ENCODE measurements around the gene FAM177A1.

Gene FAM177A1

DNA sequence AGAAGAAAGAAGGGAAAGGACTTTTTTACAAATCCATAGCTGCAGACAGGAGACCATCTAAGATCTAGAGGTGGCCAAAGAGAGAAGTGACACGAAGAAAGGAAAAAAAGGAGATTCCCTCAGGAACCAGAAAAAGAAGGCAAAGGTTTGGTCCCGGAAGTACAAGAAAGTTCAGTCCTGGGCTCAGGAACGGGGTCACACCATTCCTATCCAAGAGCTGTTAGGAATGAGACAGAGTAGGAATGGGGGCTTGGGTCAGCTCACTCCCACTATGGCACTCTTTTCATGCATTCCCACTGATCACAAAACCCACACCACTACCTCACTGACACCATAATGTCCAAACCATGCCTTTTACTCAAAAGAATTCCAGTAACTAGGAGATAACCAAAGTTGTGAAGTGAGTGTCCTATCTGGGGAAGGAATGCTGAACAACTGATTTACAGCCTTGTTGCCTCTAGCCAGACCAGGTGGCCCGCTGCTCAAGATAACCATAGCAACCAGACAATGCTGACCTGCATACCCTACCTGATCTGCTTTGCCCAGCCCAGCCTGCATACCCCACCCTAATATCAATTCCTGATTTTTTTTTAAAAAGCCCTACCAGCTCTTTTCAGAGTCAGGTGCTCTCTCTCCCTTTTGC, 67.4 kb downstream of the FAM177A1 start:
- H3K4me3 ChIP-seq (replicated peaks; ENCODE audit: low read depth, low read length): no peak overlapping the region
- no peak for DNase-seq (ENCODE audit: extremely low read depth, low read depth)
- no peak for TF ChIP-seq CTCF (IDR thresholded peaks at IDR 0.05; ENCODE audit: low read depth, low read length, missing control alignments)

GRCh38 chr14:35114036-35114435, 68.0 kb downstream of the FAM177A1 start:
- no peak for DNase-seq (ENCODE audit: extremely low read depth, low read depth)
- no peak overlapping the region for H3K4me3 ChIP-seq (replicated peaks; ENCODE audit: low read depth, low read length)
- TF ChIP-seq CTCF (IDR thresholded peaks at IDR 0.05; ENCODE audit: low read depth, low read length, missing control alignments): no peak

- H3K4me3 ChIP-seq (replicated peaks; ENCODE audit: low read depth, low read length): no peak overlapping the region
- no peak for DNase-seq (ENCODE audit: extremely low read depth, low read depth)
- no peak for TF ChIP-seq CTCF (IDR thresholded peaks at IDR 0.05; ENCODE audit: low read depth, low read length, missing control alignments)
Observed at GRCh38 chr14:35116242-35116641, 70.2 kb downstream of the FAM177A1 start.

DNA sequence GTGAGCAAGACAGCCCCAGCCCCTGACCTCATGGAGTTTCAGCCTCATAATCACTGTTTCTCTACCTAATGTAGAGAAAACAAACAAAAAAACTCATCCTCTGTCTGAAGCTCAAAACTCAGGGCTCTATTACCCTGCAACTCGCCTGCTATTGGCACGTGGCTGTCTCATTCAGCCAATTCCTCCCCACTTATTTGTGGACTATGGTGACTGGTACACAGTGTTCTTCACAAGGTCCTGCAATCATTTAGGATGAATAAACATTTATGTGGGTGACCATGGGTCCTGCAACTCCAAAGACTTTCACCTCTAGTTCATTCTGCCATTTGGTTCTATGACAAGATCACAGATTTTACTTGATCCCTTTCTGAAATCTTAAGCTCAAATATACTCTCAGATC, 71.0 kb downstream of the FAM177A1 start:
- DNase-seq (ENCODE audit: extremely low read depth, low read depth): no peak
- H3K4me3 ChIP-seq (replicated peaks; ENCODE audit: low read depth, low read length): no peak overlapping the region
- no peak for TF ChIP-seq CTCF (IDR thresholded peaks at IDR 0.05; ENCODE audit: low read depth, low read length, missing control alignments)

GRCh38 chr14:35121026-35121886, 75.2 kb downstream of the FAM177A1 start:
- TF ChIP-seq CTCF (IDR thresholded peaks at IDR 0.05; ENCODE audit: low read depth, low read length, missing control alignments): no peak
- DNase-seq (ENCODE audit: extremely low read depth, low read depth): no peak
- H3K4me3 ChIP-seq (replicated peaks; ENCODE audit: low read depth, low read length): peak overlapping the region; percentile 90

- peak; percentile 87 for DNase-seq (ENCODE audit: extremely low read depth, low read depth)
- H3K4me3 ChIP-seq (replicated peaks; ENCODE audit: low read depth, low read length): peak within 1 kb of the TSS; percentile 90
- TF ChIP-seq CTCF (IDR thresholded peaks at IDR 0.05; ENCODE audit: low read depth, low read length, missing control alignments): no peak
Observed at GRCh38 chr14:35121887-35122695, 76.0 kb downstream of the FAM177A1 start, which contains the start of the genes PPP2R3C and PRORP. Gene PPP2R3C (minus strand): TSS chr14:35121990. CDS start chr14:35121959, 31 bp downstream. Gene PRORP (plus strand): TSS chr14:35122552. CDS start chr14:35123246, 694 bp downstream.
